PFSK-1 (cell line): ENCODE results near the gene MT1F.

Source experiments
- FOXP2 ChIP-seq: optimal IDR thresholded peaks from 2 replicates; pipeline ENCODE3; 2011; ENCODE audit warnings: borderline replicate concordance, control low read depth, inconsistent platforms; ENCODE audit not compliant: insufficient read depth; ENCODE audit errors: extremely low read length, extremely low read depth
- POLR2AphosphoS5 ChIP-seq: IDR thresholded peaks from 2 replicates; pipeline ENCODE4 v1.6.1; 2012; ENCODE audit warnings: low read depth, mild to moderate bottlenecking, control low read depth, low read length, moderate library complexity
- REST ChIP-seq, 2 experiments: IDR thresholded peaks; 2 replicates each; pipeline versions ENCODE4 v1.6.1 to v1.8.0; 2011 to 2012; ENCODE audit warnings: low read depth in 2 of 2, low read length in 2 of 2, control low read depth in 1 of 2, inconsistent platforms in 1 of 2, mild to moderate bottlenecking in 1 of 2, moderate library complexity in 1 of 2; ENCODE audit not compliant: insufficient read depth in 1 of 2
- SIN3A ChIP-seq: IDR thresholded peaks from 2 replicates; pipeline ENCODE4 v1.6.1; 2012; ENCODE audit warnings: mild to moderate bottlenecking, low read length, moderate library complexity, borderline replicate concordance; ENCODE audit not compliant: insufficient read depth
- TAF1 ChIP-seq: IDR thresholded peaks from 2 replicates; pipeline ENCODE4 v1.6.1; 2012; ENCODE audit warnings: low read length, control low read depth, borderline replicate concordance; ENCODE audit not compliant: insufficient read depth

The MT1F gene

DNA sequence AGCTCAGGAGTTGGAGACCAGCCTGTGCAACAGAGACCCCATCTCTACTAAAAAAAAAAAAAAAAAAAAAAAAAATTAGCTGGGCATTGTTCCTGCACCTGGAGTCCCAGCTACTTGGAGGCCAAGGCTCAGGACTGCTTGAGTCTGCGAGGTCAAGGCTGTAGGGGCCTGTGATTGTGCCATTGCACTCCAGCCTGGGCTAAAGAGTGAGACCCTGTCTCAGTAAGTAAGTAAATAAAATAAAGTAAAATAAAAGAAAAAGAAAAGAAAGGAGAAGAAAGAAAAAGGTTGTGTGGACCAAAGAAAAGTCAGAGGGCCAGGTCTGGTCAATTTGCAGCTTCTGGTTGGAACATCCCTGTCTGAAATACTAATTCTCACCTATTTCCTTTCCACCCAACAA lies 42.9 kb downstream of the MT1F start:
- no peak for TF ChIP-seq TAF1
- TF ChIP-seq REST (IDR thresholded peaks at IDR 0.05; ENCODE audit: insufficient read depth in 1 of 2, low read depth in 2 of 2, low read length in 2 of 2), result no peak
- TF ChIP-seq POLR2AphosphoS5, result no peak
- no peak for TF ChIP-seq SIN3A
- TF ChIP-seq FOXP2, result no peak

DNA sequence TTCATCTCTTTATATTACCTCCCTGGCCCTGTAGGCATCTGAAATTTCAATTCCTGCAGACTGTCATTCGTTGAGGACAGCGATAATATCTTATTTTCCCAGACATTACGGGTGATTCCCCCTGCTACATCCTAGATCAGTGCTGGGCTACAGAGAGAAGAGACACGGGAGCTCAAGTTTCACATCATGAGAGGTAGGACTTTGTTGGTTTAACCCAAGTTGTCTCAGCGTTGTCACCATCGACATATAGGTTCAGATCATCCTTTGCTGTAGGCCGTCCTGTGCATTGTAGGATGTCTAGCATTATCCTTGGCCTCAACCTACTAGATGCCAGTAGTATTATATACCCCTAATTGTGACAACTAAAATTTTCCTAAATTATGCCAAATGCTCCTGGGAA lies 43.8 kb downstream of the MT1F start:
- TF ChIP-seq REST (IDR thresholded peaks at IDR 0.05; ENCODE audit: insufficient read depth in 1 of 2, low read depth in 2 of 2, low read length in 2 of 2), result no peak
- TF ChIP-seq SIN3A, result no peak
- no peak for TF ChIP-seq FOXP2
- no peak for TF ChIP-seq POLR2AphosphoS5
- no peak for TF ChIP-seq TAF1

DNA sequence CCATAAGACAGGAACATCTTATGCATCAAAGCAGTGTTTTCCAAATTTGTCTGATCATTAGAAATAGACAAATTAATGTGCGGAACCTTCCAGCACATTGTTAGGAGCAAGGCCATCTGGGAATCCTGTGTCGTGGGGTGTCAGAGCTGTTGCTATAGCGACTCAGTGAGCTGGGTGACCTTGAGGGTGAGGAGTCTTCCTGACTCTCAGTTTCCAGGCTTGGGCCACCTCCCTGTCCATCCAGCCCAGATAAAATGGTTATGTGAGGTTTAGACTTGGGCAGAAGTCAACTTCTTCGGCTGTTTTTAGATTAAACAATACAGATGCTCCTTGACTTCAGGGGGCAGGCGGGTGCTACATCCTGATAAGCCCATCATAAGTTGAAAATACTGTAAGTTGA lies 45.1 kb downstream of the MT1F start:
- no peak for TF ChIP-seq POLR2AphosphoS5
- TF ChIP-seq SIN3A, result no peak
- no peak for TF ChIP-seq REST (IDR thresholded peaks at IDR 0.05; ENCODE audit: insufficient read depth in 1 of 2, low read depth in 2 of 2, low read length in 2 of 2)
- no peak for TF ChIP-seq TAF1
- TF ChIP-seq FOXP2, result no peak
